Measurements from ENCODE around the gene ZNF577. TPM values are rescaled to one million over a fixed set of nuclear protein-coding genes. Genes with fewer than 3 reads are reported as not detected.

ZNF577 gene
- total RNA-seq, 1 donor from 2014 or later, result 21.3 TPM

- Mint-ChIP-seq H3K27me3 (no peaks in the 10 kb centered on the region), H3K9me3 (peaks cover 37% of the 10 kb centered on the region), H3K27ac (no peak overlapping the region), H3K4me1 (ENCODE audit: unreplicated experiment) (peaks cover 11% of the 10 kb centered on the region), H3K36me3 (peaks cover 73% of the 10 kb centered on the region), H3K4me3 (no peak overlapping the region)
- TF ChIP-seq, protein P1, sequence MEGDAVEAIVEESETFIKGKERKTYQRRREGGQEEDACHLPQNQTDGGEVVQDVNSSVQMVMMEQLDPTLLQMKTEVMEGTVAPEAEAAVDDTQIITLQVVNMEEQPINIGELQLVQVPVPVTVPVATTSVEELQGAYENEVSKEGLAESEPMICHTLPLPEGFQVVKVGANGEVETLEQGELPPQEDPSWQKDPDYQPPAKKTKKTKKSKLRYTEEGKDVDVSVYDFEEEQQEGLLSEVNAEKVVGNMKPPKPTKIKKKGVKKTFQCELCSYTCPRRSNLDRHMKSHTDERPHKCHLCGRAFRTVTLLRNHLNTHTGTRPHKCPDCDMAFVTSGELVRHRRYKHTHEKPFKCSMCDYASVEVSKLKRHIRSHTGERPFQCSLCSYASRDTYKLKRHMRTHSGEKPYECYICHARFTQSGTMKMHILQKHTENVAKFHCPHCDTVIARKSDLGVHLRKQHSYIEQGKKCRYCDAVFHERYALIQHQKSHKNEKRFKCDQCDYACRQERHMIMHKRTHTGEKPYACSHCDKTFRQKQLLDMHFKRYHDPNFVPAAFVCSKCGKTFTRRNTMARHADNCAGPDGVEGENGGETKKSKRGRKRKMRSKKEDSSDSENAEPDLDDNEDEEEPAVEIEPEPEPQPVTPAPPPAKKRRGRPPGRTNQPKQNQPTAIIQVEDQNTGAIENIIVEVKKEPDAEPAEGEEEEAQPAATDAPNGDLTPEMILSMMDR (conservative IDR thresholded peaks at IDR 0.05), result no peak
- no peak for DNase-seq (ENCODE audit: extremely low spot score, unreplicated experiment)
These were observed 2.2 kb upstream of the ZNF577 start for GRCh38 chr19:51889934-51890333.

GRCh38 chr19:51884713-51885112 is 3.0 kb downstream of the ZNF577 start:
- H3K27me3 Mint-ChIP-seq, result no peaks in the 10 kb centered on the region
- no peak for DNase-seq (ENCODE audit: extremely low spot score, unreplicated experiment)
- H3K4me1 Mint-ChIP-seq (ENCODE audit: unreplicated experiment), result peaks cover 11% of the 10 kb centered on the region
- H3K27ac Mint-ChIP-seq, result no peak overlapping the region
- H3K36me3 Mint-ChIP-seq, result peaks cover 52% of the 10 kb centered on the region
- H3K4me3 Mint-ChIP-seq, result no peak overlapping the region
- peaks cover 11% of the 10 kb centered on the region for H3K9me3 Mint-ChIP-seq
- TF ChIP-seq, protein P1 (conservative IDR thresholded peaks at IDR 0.05), result no peak

DNA sequence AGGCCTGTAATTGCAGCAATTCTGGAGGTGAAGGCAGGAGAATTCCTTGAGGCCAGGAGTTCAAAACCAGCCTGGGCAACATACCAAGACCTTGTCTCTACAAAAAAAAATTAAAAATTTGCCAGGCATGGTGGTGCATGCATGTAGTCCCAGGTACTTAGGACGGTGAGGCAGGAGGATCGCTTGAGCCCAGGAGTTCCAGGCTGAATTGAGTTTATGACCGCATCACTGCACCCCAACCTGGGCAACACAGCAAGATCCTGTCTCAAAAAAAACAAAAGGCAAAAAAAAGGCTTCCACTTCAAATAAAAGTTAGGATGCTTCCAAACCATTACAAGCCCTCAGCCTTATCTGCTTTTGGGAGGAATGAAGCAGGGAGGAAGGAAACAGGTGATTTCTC is 5.2 kb downstream of the ZNF577 start:
- DNase-seq (ENCODE audit: extremely low spot score, unreplicated experiment), result no peak
- Mint-ChIP-seq H3K4me3 (no peak overlapping the region), H3K27ac (no peak overlapping the region), H3K9me3 (no peaks in the 10 kb centered on the region), H3K4me1 (ENCODE audit: unreplicated experiment) (peaks cover 1% of the 10 kb centered on the region), H3K27me3 (no peaks in the 10 kb centered on the region), H3K36me3 (peaks cover 49% of the 10 kb centered on the region)
- TF ChIP-seq, protein P1 (conservative IDR thresholded peaks at IDR 0.05), result no peak

DNA sequence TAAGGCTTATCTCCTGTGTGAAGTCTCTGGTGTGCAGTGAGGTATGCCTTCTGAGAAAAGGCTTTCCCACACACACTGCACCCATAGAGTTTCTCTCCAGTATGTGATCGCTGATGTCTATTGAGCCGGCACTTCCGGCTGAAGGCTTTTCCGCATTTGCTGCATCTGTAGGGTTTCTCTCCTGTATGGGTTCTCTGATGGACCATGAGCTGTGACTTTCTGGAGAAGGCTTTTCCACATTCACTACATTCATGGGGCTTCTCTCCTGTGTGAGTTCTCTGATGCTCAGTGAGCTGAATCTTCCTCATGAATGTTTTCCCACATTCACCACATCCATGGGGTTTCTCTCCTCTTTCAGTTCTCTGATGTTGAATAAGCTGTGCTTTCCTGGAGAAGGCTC is 14.7 kb downstream of the ZNF577 start:
- Mint-ChIP-seq H3K27ac (no peak overlapping the region), H3K36me3 (peaks cover 80% of the 10 kb centered on the region)

GRCh38 chr19:51861870-51862622 is 25.7 kb downstream of the ZNF577 start:
- H3K4me1 Mint-ChIP-seq (ENCODE audit: unreplicated experiment), result no peaks in the 10 kb centered on the region
- H3K9me3 Mint-ChIP-seq, result peaks cover 16% of the 10 kb centered on the region

More for the DNA sequence above, 14.7 kb downstream of the ZNF577 start:
- TF ChIP-seq, protein P1 (conservative IDR thresholded peaks at IDR 0.05), result no peak
- Mint-ChIP-seq H3K4me3 (no peak overlapping the region), H3K4me1 (ENCODE audit: unreplicated experiment) (no peaks in the 10 kb centered on the region), H3K27me3 (no peaks in the 10 kb centered on the region), H3K9me3 (peaks cover 40% of the 10 kb centered on the region)
- no peak for DNase-seq (ENCODE audit: extremely low spot score, unreplicated experiment)

More at GRCh38 chr19:51861870-51862622, 25.7 kb downstream of the ZNF577 start:
- no peak for DNase-seq (ENCODE audit: extremely low spot score, unreplicated experiment)
- H3K36me3 Mint-ChIP-seq, result peaks cover 30% of the 10 kb centered on the region
- TF ChIP-seq, protein P1 (conservative IDR thresholded peaks at IDR 0.05), result no peak
- H3K27ac Mint-ChIP-seq, result no peak overlapping the region
- no peaks in the 10 kb centered on the region for H3K27me3 Mint-ChIP-seq
- no peak overlapping the region for H3K4me3 Mint-ChIP-seq

Data from type B pancreatic cell (in vitro differentiated cells).